Embryonic facial prominence (tissue), 1 donor: ENCODE results near the gene LRRC8B.
"Not testable (repeated sequence)": the region's sequence is repeated elsewhere in the genome, so short reads cannot be mapped to it uniquely, and the experiment has no call there.

ENCODE experiments used
- DNase-seq: peaks from one replicate; pipeline ENCODE4 v3.0.0-alpha.2; 2016; ENCODE audit errors: extremely low spot score

LRRC8B gene

GRCh38 chr1:89584211-89584610 lies 59.6 kb downstream of the LRRC8B start:
- DNase-seq, result no peak

GRCh38 chr1:89584781-89585180 lies 60.2 kb downstream of the LRRC8B start:
- DNase-seq, result no peak

DNA sequence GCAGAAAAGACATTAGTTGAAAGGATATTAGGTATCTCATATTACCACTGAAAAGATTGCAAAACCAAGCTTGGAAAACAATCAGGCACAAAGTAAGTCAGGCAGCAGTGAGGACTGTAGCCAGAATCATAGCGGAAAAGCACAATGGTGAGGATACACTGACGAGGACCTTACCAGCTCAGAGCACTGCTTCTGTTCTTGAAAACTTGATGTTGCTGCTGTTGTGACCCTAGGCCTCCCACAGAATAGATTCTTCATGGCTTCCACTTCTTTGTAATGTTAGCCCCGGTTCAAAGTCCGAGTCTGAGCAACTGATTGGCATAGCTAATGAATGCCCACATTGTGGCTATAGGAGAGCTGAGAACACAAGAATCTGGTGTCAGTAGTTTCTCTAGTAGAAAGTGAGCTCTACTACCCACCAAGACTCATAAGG lies 63.1 kb downstream of the LRRC8B start:
- DNase-seq, result no peak

- no peak for DNase-seq
Observed at GRCh38 chr1:89588480-89588879, 63.9 kb downstream of the LRRC8B start.

GRCh38 chr1:89589515-89589914 lies 64.9 kb downstream of the LRRC8B start:
- DNase-seq, result no peak

DNA sequence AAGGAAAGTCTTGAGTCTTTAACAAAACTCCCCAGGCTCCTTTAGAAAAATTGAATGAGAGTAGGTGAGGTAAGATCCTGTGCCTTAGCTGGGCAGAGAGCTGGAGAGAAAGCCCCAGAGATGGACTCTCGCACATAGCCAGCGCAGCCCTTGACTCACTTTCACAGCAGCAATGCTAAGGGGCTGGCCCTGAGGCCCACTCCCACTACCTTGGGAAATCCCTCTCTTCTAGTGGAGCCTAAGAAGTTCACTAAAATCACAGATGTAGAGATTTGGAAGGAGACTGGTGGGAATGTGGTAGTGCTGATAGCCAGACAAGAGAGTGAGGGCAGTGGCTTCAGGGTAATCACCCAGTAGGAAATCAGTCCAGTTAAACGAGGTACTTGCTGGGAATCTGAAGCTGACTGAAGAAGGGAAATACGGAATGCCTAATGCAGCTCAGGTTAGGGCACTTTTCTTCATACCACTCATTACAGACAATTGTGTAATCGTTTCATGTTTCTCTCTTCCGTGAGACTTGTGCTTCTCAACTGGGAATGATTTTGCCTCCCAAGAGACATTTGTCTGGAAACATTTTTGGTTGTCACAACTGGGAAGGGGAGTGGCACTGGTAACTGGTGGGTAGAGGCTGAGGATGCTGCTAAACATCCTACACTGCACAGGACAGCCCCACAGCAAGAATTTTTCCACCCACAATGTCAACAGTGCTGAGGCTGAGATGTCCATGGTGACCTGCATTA lies 65.9 kb downstream of the LRRC8B start:
- DNase-seq, result no peak

DNA sequence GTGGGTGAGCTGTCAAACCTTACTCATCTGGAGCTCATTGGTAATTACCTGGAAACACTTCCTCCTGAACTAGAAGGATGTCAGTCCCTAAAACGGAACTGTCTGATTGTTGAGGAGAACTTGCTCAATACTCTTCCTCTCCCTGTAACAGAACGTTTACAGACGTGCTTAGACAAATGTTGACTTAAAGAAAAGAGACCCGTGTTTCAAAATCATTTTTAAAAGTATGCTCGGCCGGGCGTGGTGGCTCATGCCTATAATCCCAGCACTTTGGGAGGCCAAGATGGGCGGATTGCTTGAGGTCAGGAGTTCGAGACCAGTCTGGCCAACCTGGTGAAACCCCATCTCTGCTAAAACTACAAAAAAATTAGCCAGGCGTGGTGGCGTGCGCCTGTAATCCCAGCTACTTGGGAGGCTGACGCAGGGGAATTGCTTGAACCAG lies 68.3 kb downstream of the LRRC8B start:
- not testable (repeated sequence) for DNase-seq

- no peak for DNase-seq
Observed at GRCh38 chr1:89594096-89594740, 69.6 kb downstream of the LRRC8B start.

DNA sequence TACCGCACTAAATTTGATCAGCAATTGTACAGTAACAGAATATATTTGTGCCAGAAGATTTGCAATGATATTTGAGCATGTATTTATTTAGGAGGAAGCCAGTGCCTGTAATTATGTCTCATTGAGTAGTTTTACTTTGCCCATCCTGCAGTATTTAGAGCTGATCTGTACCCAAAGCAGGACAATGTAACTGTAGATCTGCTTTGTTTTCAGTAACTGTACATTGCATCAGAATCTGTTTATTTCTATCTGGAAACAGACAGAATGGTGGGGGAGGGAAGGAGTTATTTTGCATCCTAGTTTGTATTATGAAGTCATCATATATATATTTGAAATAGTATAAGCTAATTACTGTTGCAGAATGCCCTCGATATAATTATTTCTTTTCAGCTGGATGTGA lies 72.1 kb downstream of the LRRC8B start:
- no peak for DNase-seq

GRCh38 chr1:89598450-89599331 lies 74.1 kb downstream of the LRRC8B start:
- no peak for DNase-seq

- no peak for DNase-seq
Observed at GRCh38 chr1:89599332-89599630, 74.7 kb downstream of the LRRC8B start.

- no peak for DNase-seq
Observed at GRCh38 chr1:89600451-89601224, 76.0 kb downstream of the LRRC8B start.

DNA sequence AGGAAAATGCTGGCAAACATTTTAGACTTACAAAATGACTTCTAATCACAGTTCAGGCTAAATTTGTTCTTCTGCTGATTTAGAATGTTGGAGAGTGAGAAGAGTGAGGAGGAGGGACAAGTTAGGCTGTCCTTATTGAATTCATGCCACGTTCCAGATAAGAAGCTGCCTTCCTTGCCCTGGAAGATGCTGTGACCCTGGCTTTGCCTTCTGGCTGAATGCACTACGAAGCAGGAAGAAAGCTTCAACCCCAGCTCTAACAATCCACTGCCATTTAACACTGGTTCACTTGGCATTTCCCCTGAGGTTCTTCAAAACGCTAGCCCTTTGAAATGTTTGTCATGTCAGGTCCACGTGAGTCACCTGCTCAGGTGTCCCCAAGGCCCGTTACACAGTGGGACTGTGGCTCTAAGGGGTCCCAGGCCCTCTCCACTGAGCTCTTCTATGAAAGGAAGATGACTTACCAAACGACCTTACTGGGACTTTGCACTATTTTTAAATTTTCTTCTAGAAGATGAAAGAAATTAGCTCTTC lies 78.3 kb downstream of the LRRC8B start:
- no peak for DNase-seq

DNA sequence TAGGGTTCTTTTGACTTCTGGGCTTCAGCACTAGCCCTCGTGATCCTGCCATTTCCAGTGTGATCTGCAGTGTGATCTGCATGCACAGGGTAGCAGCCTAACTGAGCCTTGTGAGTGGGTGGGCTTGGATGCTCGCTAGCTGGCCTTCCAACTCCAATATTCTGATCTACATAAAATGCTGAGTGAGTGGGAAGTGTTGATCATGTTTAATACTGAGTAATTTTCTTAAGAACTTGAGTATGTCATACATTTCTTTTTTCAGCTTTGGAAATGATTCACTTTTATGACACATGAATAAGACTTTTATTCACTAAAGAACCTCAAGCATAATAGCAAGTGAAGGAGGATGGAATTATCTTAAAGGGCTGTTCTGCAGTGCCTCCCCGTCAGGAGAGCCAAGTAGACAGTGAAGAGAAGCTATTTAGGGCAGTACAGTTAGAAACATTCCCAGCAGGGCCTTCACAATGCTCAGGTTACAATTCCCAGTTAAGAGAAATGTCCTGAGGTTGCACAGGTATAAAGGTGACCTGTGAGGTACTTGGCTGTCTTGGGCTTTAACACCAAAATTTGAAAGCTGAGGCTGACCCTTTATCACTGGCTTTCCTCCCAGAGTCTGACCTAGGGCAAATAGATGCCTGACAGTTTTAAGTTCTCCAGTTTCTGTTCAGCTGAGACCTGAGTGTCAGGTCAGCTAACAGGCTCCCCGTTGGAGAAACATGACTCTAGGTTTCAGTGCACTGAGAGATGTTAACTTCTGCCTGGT lies 79.2 kb downstream of the LRRC8B start:
- DNase-seq, result no peak

DNA sequence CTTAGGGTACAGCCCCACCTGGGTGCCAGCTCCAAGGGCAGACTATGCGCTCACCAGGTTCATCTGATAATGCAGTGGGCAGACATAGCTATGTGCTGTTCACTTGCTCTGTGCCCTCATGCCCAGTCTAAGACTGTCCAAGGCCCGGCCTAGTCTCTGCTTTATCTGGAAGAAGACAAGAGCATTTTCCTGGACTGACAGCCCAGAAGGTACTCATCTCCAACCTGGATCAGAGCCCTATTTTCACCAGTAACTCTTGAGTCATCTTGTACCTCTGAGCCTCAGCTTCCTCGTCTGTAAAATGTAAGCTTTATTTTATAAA lies 79.7 kb downstream of the LRRC8B start:
- no peak for DNase-seq

GRCh38 chr1:89605692-89606091 lies 81.1 kb downstream of the LRRC8B start:
- DNase-seq, result no peak

DNA sequence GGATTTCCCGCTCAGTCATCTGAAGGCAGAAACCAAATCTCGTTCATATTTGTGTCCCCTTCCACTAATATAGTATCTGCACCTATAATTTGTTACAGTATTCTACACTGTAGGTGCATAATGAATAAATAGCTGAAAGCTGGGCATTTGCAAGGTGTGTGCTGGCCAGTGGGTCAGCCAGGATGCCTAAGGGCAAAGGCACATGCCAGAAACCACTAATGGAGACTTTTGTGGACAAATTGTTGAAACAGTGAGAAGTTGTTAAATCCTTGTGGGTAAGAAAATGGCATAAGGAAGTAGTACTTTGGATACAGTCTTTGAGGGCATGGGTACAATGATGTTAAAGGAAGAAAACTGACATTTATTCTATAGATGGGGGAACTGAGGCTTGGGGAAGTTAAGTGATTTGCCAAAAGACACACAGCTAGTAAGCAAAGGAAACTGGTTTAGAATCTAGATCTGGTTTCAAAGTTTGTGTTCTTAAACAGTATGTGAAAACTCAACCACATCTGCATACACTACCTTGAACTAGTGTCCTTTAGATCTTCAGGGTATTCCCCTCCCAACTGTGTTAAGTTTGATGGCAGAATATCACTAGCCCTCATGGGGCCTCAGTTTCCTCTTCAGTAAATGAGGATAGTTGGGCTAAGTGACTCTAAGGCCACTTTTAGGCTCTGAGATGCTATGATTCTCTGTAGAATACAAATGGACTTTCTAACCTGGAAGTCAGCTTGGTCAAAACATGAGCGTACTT lies 81.8 kb downstream of the LRRC8B start:
- no peak for DNase-seq

DNA sequence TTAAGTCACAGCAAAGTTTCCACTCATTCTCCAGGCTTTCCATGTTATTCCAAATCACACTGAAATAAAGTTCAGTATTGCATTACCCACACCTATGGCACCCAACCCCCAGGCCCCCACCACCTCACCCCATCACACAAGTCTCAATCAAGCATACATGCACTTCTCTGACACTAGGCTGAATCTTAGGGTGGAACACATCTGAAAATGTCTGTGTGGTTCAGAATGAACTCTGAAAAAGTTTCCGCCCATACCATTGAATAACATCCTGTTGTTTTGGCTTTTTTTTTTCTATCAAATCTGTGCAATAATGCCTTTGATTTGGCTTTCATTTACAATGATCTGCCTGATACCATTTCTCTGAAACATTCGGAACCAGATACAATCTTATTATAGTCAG lies 82.5 kb downstream of the LRRC8B start:
- DNase-seq, result no peak

DNA sequence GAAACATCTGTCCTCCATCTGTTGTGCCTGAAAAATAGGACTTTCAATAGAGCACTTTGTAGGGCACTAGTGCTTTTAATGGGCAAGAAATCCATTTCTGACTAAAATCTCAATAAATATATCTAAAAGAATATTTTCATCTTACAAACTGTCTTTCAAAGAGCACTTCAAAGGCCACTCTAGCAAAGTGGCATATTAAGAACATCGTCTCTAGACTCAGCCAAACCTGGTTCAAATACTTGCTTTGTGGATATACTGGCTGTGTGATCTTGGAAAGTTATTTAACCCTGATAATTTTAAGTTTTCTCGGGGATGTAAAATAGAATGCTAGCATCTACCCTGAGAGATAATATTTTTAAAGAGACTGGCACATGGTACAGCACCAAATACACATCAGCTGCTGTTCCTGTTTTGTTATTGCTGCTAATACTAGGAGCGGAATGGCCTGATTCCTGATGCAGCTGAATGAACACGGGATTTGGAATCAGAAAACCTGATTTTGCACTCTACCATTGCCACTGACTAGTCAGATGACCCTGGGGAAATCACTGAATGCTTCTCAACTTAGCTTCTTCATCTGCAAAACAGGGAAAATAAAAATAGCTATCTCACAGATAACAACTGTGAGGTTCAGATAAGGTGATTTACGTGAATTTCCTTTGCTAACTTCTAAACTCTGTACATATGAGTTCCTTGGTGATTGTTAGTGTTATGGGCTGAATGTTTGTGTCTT lies 83.1 kb downstream of the LRRC8B start:
- no peak for DNase-seq
